ENCODE data around the gene RAMACL.
"Not testable (repeated sequence)": the region's sequence is repeated elsewhere in the genome, so short reads cannot be mapped to it uniquely, and the experiment has no call there.

Gene RAMACL

GRCh38 chr6:166553563-166554271 lies 32.8 kb downstream of the RAMACL start:
- no peak for DNase-seq

GRCh38 chr6:166552600-166552999 lies 33.9 kb downstream of the RAMACL start:
- DNase-seq = no peak

- DNase-seq = no peak
These were observed 34.6 kb downstream of the RAMACL start for GRCh38 chr6:166551754-166552495.

GRCh38 chr6:166546653-166547052 lies 39.8 kb downstream of the RAMACL start:
- no peak for DNase-seq

- DNase-seq = no peak
These were observed 41.1 kb downstream of the RAMACL start for GRCh38 chr6:166545156-166546034.

- no peak for DNase-seq
These were observed 42.2 kb downstream of the RAMACL start for GRCh38 chr6:166544296-166544605.

- no peak for DNase-seq
These were observed 42.7 kb downstream of the RAMACL start for GRCh38 chr6:166543603-166544295.

- DNase-seq = no peak
These were observed 43.9 kb downstream of the RAMACL start for GRCh38 chr6:166542580-166542912.

- DNase-seq = no peak
These were observed 44.5 kb downstream of the RAMACL start for GRCh38 chr6:166541876-166542579.

- no peak for DNase-seq
These were observed 45.1 kb downstream of the RAMACL start for GRCh38 chr6:166541366-166541765.

- DNase-seq = no peak
These were observed 45.7 kb downstream of the RAMACL start for GRCh38 chr6:166540631-166541331.

GRCh38 chr6:166539543-166539942 lies 46.9 kb downstream of the RAMACL start:
- DNase-seq = no peak

GRCh38 chr6:166539011-166539385 lies 47.5 kb downstream of the RAMACL start:
- not testable (repeated sequence) for DNase-seq

- no peak for DNase-seq
These were observed 48.0 kb downstream of the RAMACL start for GRCh38 chr6:166538297-166539010.

- DNase-seq = no peak
These were observed 51.6 kb downstream of the RAMACL start for GRCh38 chr6:166534658-166535406.

GRCh38 chr6:166533205-166533824 lies 53.2 kb downstream of the RAMACL start:
- no peak for DNase-seq

Data from NCI-H1417 treated with DMSO at 0.1 percent for 48 hours (cell line).